Activated CD4-positive, alpha-beta T cell treated with anti-CD3 and anti-CD28 coated beads for 36 hours (primary cell): ENCODE results near the gene LRRFIP1. TPM values are rescaled to one million over a fixed set of nuclear protein-coding genes. Genes with fewer than 3 reads are reported as not detected.
"Not testable (repeated sequence)": the region's sequence is repeated elsewhere in the genome, so short reads cannot be mapped to it uniquely, and the experiment has no call there.

Experiments used
- ATAC-seq: fragments of 200-7000 bp; cut with Tn5 transposase; one replicate; pipeline ENCODE4 v1.10.0; 2021; ENCODE audit warnings: mild to moderate bottlenecking, moderate library complexity
- CTCF ChIA-PET: fragments of 350-600 bp; sonication (Branson Sonifier 250); formaldehyde crosslinking; loops from one replicate; lab custom pipeline; 2021; ENCODE audit warnings: antibody characterized with exemption; lab: Charles Lee
- POLR2A ChIA-PET: fragments of 350-600 bp; sonication (Branson Sonifier 250); formaldehyde crosslinking; loops from one replicate; lab custom pipeline; 2021; ENCODE audit warnings: antibody characterized with exemption, inconsistent platforms; lab: Charles Lee
- DNase-seq: peaks from one replicate; pipeline ENCODE4 v3.0.0-alpha.2; 2020
- H3K27ac Mint-ChIP-seq: one replicate; pipeline ENCODE4 v1.8.0; 2021; ENCODE audit warnings: mixed read lengths
- H3K27me3 Mint-ChIP-seq: one replicate; pipeline ENCODE4 v1.8.0; 2021; ENCODE audit warnings: mixed read lengths
- H3K36me3 Mint-ChIP-seq: one replicate; pipeline ENCODE4 v1.8.0; 2021; ENCODE audit warnings: low read depth, mixed read lengths
- H3K4me1 Mint-ChIP-seq: one replicate; pipeline ENCODE4 v1.8.0; 2021; ENCODE audit warnings: mixed read lengths
- H3K4me3 Mint-ChIP-seq: one replicate; pipeline ENCODE4 v1.8.0; 2021; ENCODE audit warnings: mild to moderate bottlenecking, moderate library complexity, mixed read lengths
- H3K9me3 Mint-ChIP-seq: one replicate; pipeline ENCODE4 v1.8.0; 2021; ENCODE audit warnings: low read depth, mixed read lengths
- intact Hi-C, 2 experiments: fragments of 100-400 bp; cut with DNase I in 1 of 2; cut with micrococcal nuclease in 1 of 2; formaldehyde crosslinking; loops; one replicate each; pipeline versions ENCODE4 v1.14.2 to v1.15.1; 2022 to 2024; cut with DNase I, micrococcal nuclease
- total RNA-seq, 2 experiments: library from RNA; stranded (reverse); gene quantifications; one replicate each; pipeline ENCODE4 v1.2.3, GENCODE V29; 2021

The LRRFIP1 gene
- total RNA-seq, 2 experiments from 2014 or later = 234 to 235 TPM

DNA sequence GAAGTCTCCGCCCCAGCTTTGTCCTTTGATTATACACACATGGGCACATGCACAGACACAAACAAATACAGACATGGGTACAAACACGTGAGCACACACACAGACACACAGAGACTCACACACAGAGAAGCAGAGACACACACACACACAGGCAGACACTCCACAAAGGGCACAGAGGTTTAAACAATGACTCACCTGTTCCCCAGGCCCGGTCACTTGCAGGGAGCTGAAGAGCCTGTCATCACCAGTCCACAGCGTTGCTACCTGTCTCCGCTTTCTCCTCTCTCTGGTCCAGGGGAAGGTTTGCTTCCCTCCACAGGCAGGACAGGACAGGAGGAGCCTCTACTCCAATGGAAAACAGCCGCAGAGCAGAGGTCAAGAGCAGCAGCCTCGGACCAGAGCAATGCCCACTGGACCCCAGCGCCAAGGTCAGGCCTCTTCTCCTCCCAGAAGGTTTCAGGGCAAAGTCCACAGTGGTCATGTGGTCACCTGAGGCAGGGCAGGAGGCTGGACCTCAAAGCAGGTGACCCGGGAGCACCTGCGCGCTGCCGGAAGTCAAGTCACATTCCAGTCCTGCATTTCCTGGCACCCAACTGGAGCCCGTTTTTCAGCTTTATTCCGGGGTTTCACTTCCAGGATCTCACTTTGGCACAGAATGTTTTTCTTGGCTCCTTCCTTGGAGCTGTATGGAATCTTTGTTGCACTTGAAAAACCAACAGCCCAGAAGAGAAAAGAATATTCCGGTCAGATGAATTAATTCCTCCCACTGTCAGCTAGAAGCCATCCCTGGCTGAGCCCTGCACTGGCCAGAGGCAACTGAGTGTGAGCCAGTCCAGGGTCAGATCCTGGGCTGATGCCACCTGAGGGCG, 36.9 kb upstream of the LRRFIP1 start, which contains the start of gene RAB17:
Gene RAB17 (minus strand): TSS at position 463 of the 869 bp plus-strand sequence. CDS start 4,580 bp downstream, outside the sequence.
- Mint-ChIP-seq H3K4me3 (no peak within 1 kb of the TSS), H3K27me3 (no peaks in the 10 kb centered on the region), H3K27ac (no peak within 1 kb of the TSS), H3K4me1 (peaks cover 10% of the 10 kb centered on the region), H3K36me3 (no peaks in the 10 kb centered on the region), H3K9me3 (no peaks in the 10 kb centered on the region)
- ChIA-PET CTCF (interaction anchor here (0.6 kb wide), 1 partner anchor 157 kb away, joined by 3 read pairs; no protein-coding TSS in a partner anchor), POLR2A (no interaction called here)
- intact Hi-C loops = no loop called here
- ATAC-seq (peak; percentile 58), DNase-seq (peak; percentile 30)

DNA sequence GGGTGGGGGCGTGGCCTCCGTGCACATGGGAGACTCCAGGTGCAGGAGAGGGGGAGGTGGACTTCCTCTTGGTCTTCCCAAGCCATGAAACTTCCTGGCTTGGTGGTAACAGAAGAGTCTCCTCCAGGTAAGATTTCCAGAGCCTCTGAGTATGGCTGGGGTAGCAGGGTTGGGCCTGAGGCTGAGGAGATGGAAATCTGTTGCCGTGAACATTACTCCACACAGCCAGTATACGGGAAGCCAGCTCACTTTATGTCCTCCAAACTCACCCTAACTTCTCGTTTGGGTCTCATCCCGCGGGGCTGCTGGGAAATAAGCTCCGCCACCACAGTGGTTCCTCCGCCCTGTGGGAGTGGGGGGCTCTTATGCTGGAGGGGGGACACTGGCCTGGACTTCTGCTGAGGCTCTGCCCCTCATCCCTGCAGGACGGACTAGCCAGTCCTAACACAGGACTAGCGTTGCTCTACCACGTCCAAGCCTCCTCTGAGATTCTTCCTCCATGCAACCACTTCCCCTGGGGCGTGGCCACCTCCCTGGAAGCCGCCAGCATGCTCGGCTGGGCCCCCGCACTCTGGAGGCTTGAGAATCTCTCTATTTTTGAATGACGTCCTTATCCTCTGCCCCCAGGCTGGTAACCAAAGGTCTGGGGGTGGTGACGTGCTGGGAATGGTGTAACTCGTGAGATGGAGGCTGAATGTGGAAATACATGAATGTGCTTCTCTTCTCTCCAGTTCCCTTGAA, 36.1 kb upstream of the LRRFIP1 start:
- H3K4me3 Mint-ChIP-seq = no peak overlapping the region
- intact Hi-C loops = no loop called here
- ChIA-PET CTCF (interaction anchor here (0.6 to 0.8 kb wide), 2 partner anchors 10 to 156 kb away, joined by 3 read pairs; no protein-coding TSS in a partner anchor), POLR2A (no interaction called here)
- H3K9me3 Mint-ChIP-seq = no peaks in the 10 kb centered on the region
- peaks cover 10% of the 10 kb centered on the region for H3K4me1 Mint-ChIP-seq
- H3K27ac Mint-ChIP-seq = no peak overlapping the region
- peak; percentile 42 for DNase-seq
- no peaks in the 10 kb centered on the region for H3K36me3 Mint-ChIP-seq
- no peaks in the 10 kb centered on the region for H3K27me3 Mint-ChIP-seq
- peak; percentile 58 for ATAC-seq

DNA sequence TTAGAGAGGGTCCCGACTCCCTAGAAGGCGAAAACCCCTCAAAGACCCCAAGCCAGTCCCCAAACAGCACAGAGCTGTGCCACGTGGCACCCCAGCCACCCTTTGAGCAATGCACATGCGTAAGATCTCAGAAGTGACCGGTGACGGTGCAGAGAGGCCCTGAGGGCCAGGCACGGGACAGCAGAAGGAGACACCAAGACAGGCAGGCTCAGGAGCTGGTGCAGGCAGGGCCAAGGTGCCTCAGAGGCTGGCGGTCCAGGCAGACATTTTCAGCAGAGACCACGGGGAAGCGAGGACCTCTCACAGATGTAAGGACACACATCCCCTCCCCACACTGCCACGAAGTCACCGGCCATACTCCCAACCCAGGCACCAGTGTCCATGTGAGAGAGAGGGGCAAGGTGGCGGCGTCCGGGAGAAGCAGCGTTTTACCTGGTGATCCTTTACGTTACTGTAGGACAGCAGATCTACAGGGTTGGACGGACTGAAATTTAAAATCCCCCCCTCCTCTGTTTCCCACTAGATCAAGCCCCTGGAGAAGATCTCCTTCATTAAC, 34.9 kb upstream of the LRRFIP1 start:
- POLR2A ChIA-PET = interaction anchor here (0.6 kb wide), 1 partner anchor 95 kb away, joined by 4 read pairs; no protein-coding TSS in a partner anchor
- ATAC-seq = no peak

DNA sequence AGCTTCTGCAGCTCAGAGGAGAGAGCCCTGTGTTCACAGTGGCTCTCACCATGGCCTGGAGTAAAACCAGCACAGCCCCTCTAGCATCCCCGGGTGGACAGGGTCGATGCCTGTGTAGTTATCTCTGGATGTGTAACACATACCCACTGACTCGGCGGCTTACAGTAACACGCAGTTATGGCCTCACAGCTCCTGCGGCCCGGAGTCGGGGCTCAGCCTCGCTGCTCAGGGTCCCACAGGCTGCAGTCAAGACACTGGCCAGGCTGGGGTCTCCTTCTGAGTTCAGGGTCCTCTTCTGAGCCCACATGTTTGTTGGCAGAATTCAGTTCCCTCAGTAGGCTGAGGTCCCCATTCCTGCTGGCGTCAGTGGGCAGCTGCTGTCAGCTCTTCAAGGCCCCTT, 34.4 kb upstream of the LRRFIP1 start:
- H3K36me3 Mint-ChIP-seq = no peaks in the 10 kb centered on the region
- no peak for ATAC-seq
- ChIA-PET CTCF (no interaction called here), POLR2A (no interaction called here)
- H3K9me3 Mint-ChIP-seq = no peaks in the 10 kb centered on the region
- H3K4me3 Mint-ChIP-seq = no peak overlapping the region
- H3K27ac Mint-ChIP-seq = no peak overlapping the region
- peaks cover 12% of the 10 kb centered on the region for H3K4me1 Mint-ChIP-seq
- no peak for DNase-seq
- intact Hi-C loops = no loop called here
- no peaks in the 10 kb centered on the region for H3K27me3 Mint-ChIP-seq

More for the DNA sequence above, 34.9 kb upstream of the LRRFIP1 start:
- Mint-ChIP-seq H3K27ac (no peak overlapping the region), H3K4me1 (peaks cover 10% of the 10 kb centered on the region), H3K4me3 (no peak overlapping the region), H3K9me3 (no peaks in the 10 kb centered on the region), H3K27me3 (no peaks in the 10 kb centered on the region), H3K36me3 (no peaks in the 10 kb centered on the region)
- DNase-seq = no peak
- CTCF ChIA-PET = interaction anchor here (0.7 to 0.8 kb wide), 2 partner anchors 152 to 365 kb away, joined by 3 read pairs; no protein-coding TSS in a partner anchor
- intact Hi-C loops = no loop called here

DNA sequence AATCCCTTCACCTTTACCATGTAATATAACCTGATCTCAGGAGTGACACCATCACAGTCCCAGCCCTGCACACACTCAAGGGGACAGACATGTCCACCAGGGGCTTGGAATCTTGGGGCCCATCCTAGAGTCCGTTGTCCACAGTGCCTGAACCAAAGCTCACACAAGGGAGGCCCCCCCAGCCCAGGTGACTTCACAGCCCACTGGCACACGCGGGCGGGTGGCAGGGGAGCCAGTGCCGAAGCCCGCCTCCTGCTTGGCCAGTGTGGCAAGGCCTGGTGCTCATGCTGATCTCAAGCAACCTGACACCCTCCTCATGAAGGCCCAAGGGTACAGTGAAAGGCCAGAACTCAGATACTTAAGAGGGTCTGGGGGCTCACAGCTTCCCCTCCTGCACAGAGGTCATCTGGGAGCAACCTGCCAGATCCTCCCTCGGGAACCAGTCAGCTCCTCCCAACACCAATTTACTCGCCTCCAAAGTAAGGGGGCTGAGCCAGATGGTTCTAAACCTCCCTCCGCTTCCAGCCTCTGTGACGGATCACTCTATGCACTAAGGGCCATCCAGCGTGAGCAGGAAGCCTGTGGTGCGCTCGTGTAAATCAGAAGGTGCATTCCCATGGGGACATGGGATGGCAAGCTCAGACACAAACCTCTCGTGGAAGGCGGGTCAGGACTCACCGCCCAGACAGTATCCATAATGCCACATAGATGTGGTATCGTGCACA, 33.6 kb upstream of the LRRFIP1 start:
- DNase-seq (no peak), ATAC-seq (no peak)
- H3K4me3 Mint-ChIP-seq = no peak overlapping the region
- H3K27me3 Mint-ChIP-seq = no peaks in the 10 kb centered on the region
- intact Hi-C loops = no loop called here
- CTCF ChIA-PET = no interaction called here
- POLR2A ChIA-PET = no interaction called here
- H3K36me3 Mint-ChIP-seq = no peaks in the 10 kb centered on the region
- H3K4me1 Mint-ChIP-seq = peaks cover 16% of the 10 kb centered on the region
- H3K9me3 Mint-ChIP-seq = no peaks in the 10 kb centered on the region
- no peak overlapping the region for H3K27ac Mint-ChIP-seq

DNA sequence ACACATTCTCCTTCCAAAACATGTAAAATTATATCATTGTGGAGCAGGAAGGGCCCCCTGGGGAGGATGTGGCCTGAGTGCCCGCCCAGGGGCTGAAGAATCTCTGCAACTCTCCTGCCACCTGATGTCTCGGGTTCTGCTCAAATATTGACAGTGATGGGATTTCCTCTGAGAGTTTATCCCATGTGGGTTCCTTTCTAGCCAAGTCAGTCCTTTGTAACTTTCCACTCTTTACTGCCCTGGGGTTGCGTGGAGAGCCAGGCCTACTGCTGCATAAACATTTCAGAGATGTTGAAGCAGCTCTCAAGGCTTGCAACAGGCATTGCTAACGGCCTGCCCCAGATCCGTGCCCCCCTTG, 32.9 kb upstream of the LRRFIP1 start:
- H3K4me3 Mint-ChIP-seq = no peak overlapping the region
- no peaks in the 10 kb centered on the region for H3K36me3 Mint-ChIP-seq
- peaks cover 16% of the 10 kb centered on the region for H3K4me1 Mint-ChIP-seq
- intact Hi-C loops = no loop called here
- no peak for ATAC-seq
- no peaks in the 10 kb centered on the region for H3K9me3 Mint-ChIP-seq
- CTCF ChIA-PET = no interaction called here
- DNase-seq = no peak
- POLR2A ChIA-PET = no interaction called here
- no peaks in the 10 kb centered on the region for H3K27me3 Mint-ChIP-seq
- no peak overlapping the region for H3K27ac Mint-ChIP-seq

DNA sequence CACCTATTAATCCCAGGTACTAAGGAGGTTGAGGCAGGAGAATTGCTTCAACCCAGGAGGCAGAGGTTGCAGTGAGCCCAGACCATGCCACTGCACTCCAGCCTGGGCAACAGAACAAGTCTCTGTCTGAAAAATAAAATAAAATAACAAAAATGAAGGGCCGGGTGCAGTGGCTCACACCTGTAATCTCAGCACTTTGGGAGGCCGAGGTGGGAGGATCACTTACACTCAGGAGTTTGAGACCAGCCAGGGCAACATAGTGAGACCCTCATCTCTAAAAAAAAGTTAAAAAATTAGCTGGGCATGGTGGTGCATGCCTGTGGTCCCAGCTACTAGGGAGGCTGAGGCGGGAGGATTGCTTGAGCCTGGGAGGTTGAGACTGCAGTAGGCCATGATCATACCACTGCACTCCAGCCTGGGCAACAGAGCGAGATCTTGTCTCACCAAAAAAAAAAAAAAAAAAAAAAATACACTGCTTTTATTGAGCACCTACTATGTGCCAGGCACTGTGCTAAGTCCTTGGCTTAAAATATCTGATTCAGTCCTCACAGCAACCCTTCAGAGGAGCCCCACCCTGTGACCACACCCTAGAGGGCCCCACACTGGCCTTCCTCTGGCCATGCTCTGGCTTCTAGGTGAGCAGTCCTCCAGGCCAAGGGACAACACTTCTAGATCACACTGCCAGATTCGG, 31.4 kb upstream of the LRRFIP1 start:
- H3K4me1 Mint-ChIP-seq = peaks cover 14% of the 10 kb centered on the region
- not testable (repeated sequence) for H3K27ac Mint-ChIP-seq

DNA sequence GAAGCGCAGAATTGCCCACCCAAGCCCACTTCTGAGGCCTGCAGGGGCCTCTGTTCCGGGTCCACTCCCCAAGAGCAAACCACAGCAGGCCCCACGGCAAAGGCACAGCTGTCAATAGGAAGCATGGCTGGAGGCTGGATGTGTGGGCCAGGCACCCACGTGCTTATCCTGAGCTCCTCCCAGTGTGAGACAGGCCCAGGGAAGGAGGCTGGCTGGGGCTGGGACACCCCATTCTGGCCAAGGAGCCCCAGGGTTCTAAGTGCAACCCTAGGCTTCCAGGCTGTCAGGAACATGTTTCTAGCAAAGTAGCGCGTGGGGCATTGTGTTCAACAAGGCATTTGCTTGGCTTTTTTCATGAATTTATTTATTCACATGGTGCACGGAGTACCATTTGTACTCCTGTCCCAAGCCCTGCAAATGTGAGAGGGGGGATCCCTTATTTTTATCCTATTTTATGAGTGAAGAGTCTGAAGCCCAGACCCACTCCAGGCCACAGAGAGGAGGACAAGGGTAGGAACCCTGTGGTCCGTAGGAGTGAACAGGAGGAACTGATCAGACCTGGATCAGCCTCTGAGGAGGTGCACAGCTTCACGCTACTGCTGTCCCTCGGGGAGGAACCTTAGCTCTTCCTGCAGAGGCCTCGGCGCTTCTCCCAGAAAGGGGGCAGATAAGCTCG, 30.7 kb upstream of the LRRFIP1 start:
- peaks cover 7% of the 10 kb centered on the region for H3K4me1 Mint-ChIP-seq
- CTCF ChIA-PET = interaction anchor here (0.6 to 0.8 kb wide), 2 partner anchors 9 to 15 kb away, joined by 3 read pairs; no protein-coding TSS in a partner anchor
- DNase-seq (no peak), ATAC-seq (no peak)
- H3K27ac Mint-ChIP-seq = no peak overlapping the region
- intact Hi-C loops = no loop called here
- no peaks in the 10 kb centered on the region for H3K36me3 Mint-ChIP-seq
- no peak overlapping the region for H3K4me3 Mint-ChIP-seq
- POLR2A ChIA-PET = interaction anchor here (0.6 kb wide), 1 partner anchor 489 kb away, joined by 3 read pairs; no protein-coding TSS in a partner anchor
- H3K27me3 Mint-ChIP-seq = no peaks in the 10 kb centered on the region
- no peaks in the 10 kb centered on the region for H3K9me3 Mint-ChIP-seq

More for the DNA sequence above, 31.4 kb upstream of the LRRFIP1 start:
- H3K36me3 Mint-ChIP-seq, DNase-seq, H3K4me3 Mint-ChIP-seq, H3K9me3 Mint-ChIP-seq, H3K27me3 Mint-ChIP-seq, intact Hi-C loops, ATAC-seq: not testable (repeated sequence)
- POLR2A ChIA-PET = interaction anchor here (0.6 kb wide), 1 partner anchor 490 kb away, joined by 3 read pairs; no protein-coding TSS in a partner anchor
- CTCF ChIA-PET = interaction anchor here (0.8 kb wide), 1 partner anchor 14 kb away, joined by 3 read pairs; no protein-coding TSS in a partner anchor

DNA sequence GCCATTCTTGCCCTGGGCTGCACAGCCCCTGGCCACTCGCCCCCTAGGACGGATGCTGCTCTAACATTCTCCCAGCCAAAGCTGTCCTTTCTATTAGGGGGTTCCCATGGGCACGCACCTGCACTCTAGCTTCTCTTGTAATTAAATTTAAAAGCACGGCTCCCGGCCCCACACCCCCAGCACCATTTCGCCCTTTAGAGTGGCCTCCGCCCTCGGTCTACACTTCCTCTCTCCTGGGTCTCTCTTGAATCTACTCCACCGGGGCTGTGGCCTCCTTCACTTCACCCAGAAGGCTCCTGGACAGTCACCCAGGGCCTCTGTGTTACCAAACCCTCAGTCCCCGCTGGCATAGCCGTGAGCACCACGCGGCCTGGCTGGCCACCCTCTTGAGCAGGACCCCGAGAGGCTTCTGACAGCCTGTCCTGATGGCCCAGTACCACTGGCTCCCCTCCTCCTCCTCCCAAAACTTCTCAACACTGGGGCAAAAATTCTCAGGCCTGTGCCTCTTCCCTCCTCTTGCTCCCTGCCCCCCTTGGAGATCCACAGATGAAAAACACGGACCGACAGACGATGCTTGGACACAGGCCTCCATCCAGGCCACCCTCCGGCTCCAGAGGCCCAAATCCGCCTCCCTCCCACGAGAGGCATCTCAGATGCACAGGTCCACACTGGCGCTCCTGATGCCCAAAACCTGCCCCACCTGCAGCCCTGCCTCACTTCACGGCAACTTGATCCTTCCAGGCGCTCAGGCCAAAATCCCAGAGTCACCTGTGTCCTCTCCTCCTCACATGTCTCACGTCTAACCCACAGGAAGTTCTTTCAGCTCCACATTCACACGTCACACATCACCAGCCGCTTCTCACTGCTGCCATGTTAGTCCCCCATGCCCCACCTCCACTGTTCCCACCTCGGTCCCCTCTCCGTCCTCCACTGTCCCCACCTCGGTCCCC, 29.9 kb upstream of the LRRFIP1 start:
- Mint-ChIP-seq H3K4me3 (no peak overlapping the region), H3K36me3 (no peaks in the 10 kb centered on the region), H3K27me3 (no peaks in the 10 kb centered on the region), H3K27ac (no peak overlapping the region), H3K9me3 (no peaks in the 10 kb centered on the region), H3K4me1 (peaks cover 7% of the 10 kb centered on the region)
- ChIA-PET CTCF (interaction anchor here (0.6 kb wide), 1 partner anchor 8 kb away, joined by 3 read pairs; no protein-coding TSS in a partner anchor), POLR2A (no interaction called here)
- intact Hi-C loops = no loop called here
- DNase-seq (no peak), ATAC-seq (no peak)
